HG03159 (cell line): Measurements from ENCODE around the gene MTHFD1L.
"Not testable (repeated sequence)": the region's sequence is repeated elsewhere in the genome, so short reads cannot be mapped to it uniquely, and the experiment has no call there.

ENCODE experiments used
- ATAC-seq: cut with Tn5 transposase; IDR thresholded peaks from one replicate; pipeline ENCODE4 v1.9.1; 2021; ENCODE audit warnings: mild to moderate bottlenecking, moderate library complexity; ENCODE audit not compliant: unreplicated experiment

Gene MTHFD1L

GRCh38 chr6:151089978-151090377 lies 224.5 kb downstream of the MTHFD1L start:
- no peak for ATAC-seq

GRCh38 chr6:151091571-151091970 lies 226.1 kb downstream of the MTHFD1L start:
- ATAC-seq, result no peak

GRCh38 chr6:151092591-151092990 lies 227.1 kb downstream of the MTHFD1L start:
- no peak for ATAC-seq

- ATAC-seq, result no peak
These were observed 228.2 kb downstream of the MTHFD1L start for GRCh38 chr6:151093706-151094105.

- ATAC-seq, result no peak
These were observed 230.2 kb downstream of the MTHFD1L start for GRCh38 chr6:151095538-151096254.

- no peak for ATAC-seq
These were observed 230.7 kb downstream of the MTHFD1L start for GRCh38 chr6:151096255-151096612.

GRCh38 chr6:151096691-151097606 lies 231.4 kb downstream of the MTHFD1L start:
- ATAC-seq, result no peak

GRCh38 chr6:151098166-151098565 lies 232.7 kb downstream of the MTHFD1L start:
- no peak for ATAC-seq

GRCh38 chr6:151100326-151100725 lies 234.8 kb downstream of the MTHFD1L start:
- ATAC-seq, result no peak

GRCh38 chr6:151101161-151101815 lies 235.8 kb downstream of the MTHFD1L start:
- ATAC-seq, result no peak

GRCh38 chr6:151101816-151102694 lies 236.6 kb downstream of the MTHFD1L start:
- ATAC-seq, result no peak

GRCh38 chr6:151103266-151103665 lies 237.8 kb downstream of the MTHFD1L start:
- ATAC-seq, result no peak

- ATAC-seq, result no peak
These were observed 242.5 kb downstream of the MTHFD1L start for GRCh38 chr6:151107897-151108427.

- no peak for ATAC-seq
These were observed 243.0 kb downstream of the MTHFD1L start for GRCh38 chr6:151108548-151108947.

- no peak for ATAC-seq
These were observed 243.9 kb downstream of the MTHFD1L start for GRCh38 chr6:151109361-151109760.

- ATAC-seq, result no peak
These were observed 244.5 kb downstream of the MTHFD1L start for GRCh38 chr6:151109869-151110575.

- no peak for ATAC-seq
These were observed 245.0 kb downstream of the MTHFD1L start for GRCh38 chr6:151110576-151110905.

GRCh38 chr6:151111670-151112069 lies 246.2 kb downstream of the MTHFD1L start:
- ATAC-seq, result no peak

GRCh38 chr6:151112130-151112529 lies 246.6 kb downstream of the MTHFD1L start:
- no peak for ATAC-seq

- ATAC-seq, result not testable (repeated sequence)
These were observed 247.4 kb downstream of the MTHFD1L start for GRCh38 chr6:151112884-151113283.
